GM21717 (cell line): ENCODE results near the gene MAP3K19.
"Not testable (repeated sequence)": the region's sequence is repeated elsewhere in the genome, so short reads cannot be mapped to it uniquely, and the experiment has no call there.

Source experiments
- ATAC-seq: cut with Tn5 transposase; IDR thresholded peaks from one replicate; pipeline ENCODE4 v1.9.1; 2021; ENCODE audit warnings: mild to moderate bottlenecking, moderate library complexity; ENCODE audit not compliant: unreplicated experiment

The MAP3K19 gene, protein sequence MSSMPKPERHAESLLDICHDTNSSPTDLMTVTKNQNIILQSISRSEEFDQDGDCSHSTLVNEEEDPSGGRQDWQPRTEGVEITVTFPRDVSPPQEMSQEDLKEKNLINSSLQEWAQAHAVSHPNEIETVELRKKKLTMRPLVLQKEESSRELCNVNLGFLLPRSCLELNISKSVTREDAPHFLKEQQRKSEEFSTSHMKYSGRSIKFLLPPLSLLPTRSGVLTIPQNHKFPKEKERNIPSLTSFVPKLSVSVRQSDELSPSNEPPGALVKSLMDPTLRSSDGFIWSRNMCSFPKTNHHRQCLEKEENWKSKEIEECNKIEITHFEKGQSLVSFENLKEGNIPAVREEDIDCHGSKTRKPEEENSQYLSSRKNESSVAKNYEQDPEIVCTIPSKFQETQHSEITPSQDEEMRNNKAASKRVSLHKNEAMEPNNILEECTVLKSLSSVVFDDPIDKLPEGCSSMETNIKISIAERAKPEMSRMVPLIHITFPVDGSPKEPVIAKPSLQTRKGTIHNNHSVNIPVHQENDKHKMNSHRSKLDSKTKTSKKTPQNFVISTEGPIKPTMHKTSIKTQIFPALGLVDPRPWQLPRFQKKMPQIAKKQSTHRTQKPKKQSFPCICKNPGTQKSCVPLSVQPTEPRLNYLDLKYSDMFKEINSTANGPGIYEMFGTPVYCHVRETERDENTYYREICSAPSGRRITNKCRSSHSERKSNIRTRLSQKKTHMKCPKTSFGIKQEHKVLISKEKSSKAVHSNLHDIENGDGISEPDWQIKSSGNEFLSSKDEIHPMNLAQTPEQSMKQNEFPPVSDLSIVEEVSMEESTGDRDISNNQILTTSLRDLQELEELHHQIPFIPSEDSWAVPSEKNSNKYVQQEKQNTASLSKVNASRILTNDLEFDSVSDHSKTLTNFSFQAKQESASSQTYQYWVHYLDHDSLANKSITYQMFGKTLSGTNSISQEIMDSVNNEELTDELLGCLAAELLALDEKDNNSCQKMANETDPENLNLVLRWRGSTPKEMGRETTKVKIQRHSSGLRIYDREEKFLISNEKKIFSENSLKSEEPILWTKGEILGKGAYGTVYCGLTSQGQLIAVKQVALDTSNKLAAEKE (N-terminal part only)

GRCh38 chr2:135047300-135047699 is at the start of gene MAP3K19:
MAP3K19 (minus strand) TSS chr2:135047447; CDS start chr2:135024647, 22,800 bp downstream.
- no peak for ATAC-seq

GRCh38 chr2:135096665-135097446 is 49.6 kb upstream of the MAP3K19 start:
- no peak for ATAC-seq

- ATAC-seq: no peak
Observed at GRCh38 chr2:135095591-135095990, 48.3 kb upstream of the MAP3K19 start.

DNA sequence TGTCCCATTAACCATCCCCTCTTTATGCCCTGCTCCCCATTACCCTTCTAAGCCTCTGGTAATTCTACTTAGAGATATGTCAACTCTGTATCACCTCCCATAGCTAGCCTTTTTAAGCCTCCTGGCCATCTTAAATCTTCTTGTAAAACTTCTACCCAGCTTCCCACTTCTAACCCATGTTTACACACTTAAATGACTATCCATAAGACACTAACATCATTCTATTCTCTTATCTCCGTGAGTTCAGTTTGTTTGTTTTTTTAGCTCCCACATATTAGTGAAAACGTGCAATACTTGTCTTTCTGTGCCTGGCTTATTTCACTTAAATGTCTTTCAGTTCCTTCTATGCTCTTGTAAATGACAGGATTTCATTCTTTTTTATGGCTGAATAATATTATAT is 47.3 kb upstream of the MAP3K19 start:
- no peak for ATAC-seq

GRCh38 chr2:135093670-135094330 is 46.6 kb upstream of the MAP3K19 start:
- no peak for ATAC-seq

GRCh38 chr2:135093193-135093592 is 45.9 kb upstream of the MAP3K19 start:
- ATAC-seq: no peak

DNA sequence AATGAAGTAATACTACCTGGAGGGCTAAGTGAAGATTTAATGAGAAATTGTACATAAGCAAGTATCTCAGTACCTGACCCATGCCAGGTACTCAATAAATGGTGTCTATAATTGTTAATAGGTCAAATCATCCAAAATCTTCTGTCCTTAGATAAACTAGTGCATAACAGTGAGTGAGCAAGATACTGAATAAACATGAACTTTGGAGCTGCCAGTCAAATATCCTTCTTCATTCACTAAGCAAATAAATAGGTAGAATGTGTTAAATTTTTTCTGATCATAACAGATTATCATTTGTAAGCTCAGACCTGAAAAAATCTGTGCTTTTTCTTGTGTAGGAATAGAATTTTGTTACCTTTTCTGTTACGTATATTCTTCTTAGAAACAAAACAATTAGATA is 44.4 kb upstream of the MAP3K19 start:
- ATAC-seq: no peak

GRCh38 chr2:135089597-135089996 is 42.4 kb upstream of the MAP3K19 start:
- not testable (repeated sequence) for ATAC-seq

GRCh38 chr2:135086222-135086621 is 39.0 kb upstream of the MAP3K19 start:
- ATAC-seq: no peak

DNA sequence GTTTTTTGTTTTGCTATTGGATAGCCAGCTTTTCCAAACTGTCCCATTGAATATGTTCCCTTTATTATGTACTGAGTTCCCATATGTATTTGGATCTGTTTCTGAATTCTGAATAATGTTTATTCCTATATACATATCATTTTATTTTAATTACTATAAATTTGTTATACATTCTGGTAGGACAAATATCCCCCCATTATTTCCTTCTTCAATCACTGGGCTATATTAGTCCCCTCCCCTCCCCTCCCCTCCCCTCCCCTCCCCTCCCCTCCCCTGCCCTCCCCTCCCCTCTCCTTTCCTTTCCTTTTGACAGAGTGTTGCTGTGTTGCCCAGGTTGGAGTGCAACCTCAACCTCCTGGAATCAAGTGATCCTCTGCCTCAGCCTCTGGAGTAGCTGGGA is 31.2 kb upstream of the MAP3K19 start:
- ATAC-seq: no peak

DNA sequence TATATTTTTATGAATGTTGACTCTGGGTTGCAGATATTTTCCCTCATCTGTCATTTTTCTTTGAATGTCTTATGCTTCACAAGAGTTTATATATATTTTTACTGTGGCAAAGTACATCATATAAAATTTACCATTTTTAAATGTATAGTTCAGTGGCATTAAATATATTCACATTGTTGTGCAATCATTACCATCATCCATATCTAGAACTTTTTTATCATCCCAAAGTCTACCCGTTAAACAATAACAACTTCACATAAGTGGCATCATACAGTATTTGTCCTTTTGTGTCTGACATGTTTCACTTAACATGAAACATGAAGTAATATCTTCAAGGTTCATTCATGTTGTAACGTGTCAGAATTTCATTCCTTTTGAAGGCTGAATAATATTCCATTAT is 29.3 kb upstream of the MAP3K19 start:
- no peak for ATAC-seq

GRCh38 chr2:135074216-135074615 is 27.0 kb upstream of the MAP3K19 start:
- no peak for ATAC-seq

DNA sequence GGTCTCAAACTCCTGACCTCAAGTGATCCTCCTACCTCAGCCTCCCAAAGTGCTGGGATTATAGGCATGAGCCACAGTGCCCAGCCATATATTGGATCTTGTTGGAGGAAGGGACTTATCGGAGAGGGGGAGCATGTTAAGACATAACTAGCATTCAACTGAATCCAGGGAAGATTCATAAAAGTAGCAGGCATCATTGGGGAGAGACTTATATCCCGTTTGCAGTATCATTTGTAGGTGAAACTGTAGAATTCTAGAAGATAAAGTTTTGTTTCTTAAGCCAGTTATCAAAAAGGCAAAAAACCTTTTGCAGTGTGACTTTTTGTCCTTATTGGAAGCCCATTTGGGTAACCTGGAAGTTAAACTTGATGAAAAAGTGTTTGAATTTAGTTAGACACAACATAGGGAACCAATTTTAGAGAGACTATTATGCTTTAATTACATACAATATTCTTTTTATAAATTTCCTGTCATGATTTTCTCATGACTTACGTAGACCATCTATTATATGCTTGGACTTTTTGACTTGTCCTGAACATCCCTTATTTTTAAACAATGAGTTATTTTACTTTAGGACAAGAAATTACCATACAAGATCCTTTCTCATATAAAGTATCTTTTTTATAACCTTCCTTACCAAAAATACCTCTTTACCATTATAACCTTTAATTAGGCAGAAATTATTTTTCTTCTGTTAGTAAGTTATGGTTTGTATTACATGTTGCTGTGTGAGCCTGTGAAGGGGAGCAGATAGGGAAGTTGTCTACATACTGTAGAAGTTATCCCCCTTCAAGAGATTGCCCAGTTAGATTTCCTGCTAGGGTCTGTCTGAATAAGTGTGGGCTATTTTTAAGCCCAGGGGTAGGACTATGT is 25.1 kb upstream of the MAP3K19 start:
- ATAC-seq: no peak

- ATAC-seq: no peak
Observed at GRCh38 chr2:135066710-135067109, 19.5 kb upstream of the MAP3K19 start.

- no peak for ATAC-seq
Observed at GRCh38 chr2:135064149-135064548, 16.9 kb upstream of the MAP3K19 start.

- no peak for ATAC-seq
Observed at GRCh38 chr2:135063210-135063609, 16.0 kb upstream of the MAP3K19 start.

GRCh38 chr2:135059577-135059976 is 12.3 kb upstream of the MAP3K19 start:
- ATAC-seq: no peak

DNA sequence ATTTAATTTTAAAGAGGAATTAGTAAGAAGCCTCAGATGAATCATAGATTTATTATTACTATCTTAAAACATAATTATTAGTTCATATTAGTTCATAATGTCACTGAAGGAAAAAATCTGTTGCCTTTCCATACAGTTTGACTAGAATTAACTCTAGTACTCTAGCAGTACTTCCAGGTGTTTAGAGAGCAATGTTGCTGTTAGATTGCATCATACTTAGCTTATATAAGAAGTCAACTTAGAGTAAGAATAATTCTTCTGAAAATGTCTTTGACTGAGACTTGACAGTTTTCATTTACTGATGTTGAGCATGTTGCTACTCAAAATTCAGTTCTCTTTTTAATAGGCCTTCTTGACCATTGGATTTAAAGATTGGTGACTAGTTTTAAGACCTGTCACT is 9.5 kb upstream of the MAP3K19 start:
- no peak for ATAC-seq

- ATAC-seq: no peak
Observed at GRCh38 chr2:135055182-135055786, 8.0 kb upstream of the MAP3K19 start.
